ENCODE data around the gene AHRR.

Gene AHRR

DNA sequence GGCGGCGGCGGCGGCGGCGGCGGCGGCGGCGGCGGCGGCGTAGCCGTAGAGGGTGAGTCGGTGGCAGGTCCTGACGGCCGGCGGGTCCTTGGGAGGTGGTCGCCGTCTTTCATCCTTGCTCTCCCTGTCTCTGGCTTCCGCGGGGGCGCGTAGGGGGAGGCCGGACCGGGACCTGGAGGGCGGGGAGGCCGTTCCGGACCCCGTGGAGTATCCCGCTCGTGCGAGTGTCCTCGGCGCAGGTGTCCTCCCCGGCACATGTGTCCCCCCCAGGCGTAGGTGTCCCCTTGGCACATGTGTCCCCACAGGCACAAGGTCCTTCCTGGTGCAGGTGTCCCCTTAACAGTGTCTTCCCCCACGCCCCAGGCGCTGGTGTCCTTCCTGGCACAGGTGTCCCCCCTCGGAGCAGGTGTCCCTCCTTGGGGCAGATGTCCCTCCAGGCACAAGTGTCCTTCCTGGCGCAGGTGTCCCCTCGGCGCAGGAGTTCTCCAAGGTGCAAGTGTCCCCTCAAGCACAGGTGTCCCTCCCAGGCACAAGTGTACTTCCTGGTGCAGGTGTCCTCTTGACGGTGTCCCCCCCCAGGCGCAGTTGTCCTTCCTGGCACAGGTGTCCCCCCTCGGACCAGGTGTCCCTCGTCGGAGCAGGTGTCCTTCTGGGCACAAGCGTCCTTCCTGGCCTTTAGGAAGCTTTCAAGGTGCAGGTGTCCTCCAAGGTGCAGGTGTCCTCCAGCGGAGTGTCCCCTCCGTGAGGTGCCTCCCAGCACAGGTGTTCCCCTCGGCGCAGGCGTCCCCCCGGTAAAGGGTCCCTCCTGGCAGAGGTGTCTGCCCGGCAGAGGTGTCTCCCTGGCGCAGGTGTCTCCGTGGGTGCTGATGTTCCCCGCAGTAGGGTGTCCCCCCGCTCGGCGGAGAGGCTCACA, 122.0 kb downstream of the AHRR start:
- no peak for DNase-seq (ENCODE audit: low read depth)

DNA sequence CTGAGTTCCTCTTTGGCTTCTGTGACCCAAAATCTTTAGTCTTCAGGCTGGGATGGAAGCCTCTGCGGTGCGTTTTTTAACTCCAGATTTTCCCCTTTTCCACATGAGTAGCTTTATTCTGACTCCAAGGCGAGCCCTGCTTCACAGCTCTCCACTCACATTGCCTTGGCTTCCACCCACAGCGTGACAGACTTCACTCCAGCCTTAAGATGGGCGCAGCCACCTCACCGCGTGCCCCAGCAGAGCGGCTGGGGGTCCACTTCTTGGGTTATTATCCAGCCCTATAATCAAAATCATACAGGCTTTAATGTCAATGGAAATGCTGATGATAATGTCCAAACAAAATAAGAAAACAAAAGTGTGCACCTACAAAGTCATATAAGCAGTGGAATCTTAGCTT, 122.7 kb downstream of the AHRR start:
- no peak for DNase-seq (ENCODE audit: low read depth)

DNA sequence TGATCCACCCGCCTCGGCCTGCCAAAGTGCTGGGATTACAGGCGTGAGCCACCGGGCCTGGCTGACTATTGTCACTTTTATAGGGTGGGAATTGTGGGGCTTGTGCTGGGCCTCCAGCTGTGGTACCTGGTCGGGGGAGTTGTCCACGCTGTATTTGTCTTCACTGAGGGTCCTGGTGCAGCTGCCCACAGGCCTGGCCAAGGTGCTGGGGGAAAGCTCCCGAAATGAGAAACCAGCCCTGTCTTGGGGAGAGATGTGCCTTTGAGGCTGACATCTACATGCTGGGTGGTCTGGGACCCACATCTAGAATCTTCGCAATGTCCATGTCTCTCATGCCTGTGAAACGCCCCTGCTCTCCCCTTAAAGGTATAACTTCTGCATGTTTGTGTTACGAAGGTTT, 124.1 kb downstream of the AHRR start:
- no peak for DNase-seq (ENCODE audit: low read depth)

DNA sequence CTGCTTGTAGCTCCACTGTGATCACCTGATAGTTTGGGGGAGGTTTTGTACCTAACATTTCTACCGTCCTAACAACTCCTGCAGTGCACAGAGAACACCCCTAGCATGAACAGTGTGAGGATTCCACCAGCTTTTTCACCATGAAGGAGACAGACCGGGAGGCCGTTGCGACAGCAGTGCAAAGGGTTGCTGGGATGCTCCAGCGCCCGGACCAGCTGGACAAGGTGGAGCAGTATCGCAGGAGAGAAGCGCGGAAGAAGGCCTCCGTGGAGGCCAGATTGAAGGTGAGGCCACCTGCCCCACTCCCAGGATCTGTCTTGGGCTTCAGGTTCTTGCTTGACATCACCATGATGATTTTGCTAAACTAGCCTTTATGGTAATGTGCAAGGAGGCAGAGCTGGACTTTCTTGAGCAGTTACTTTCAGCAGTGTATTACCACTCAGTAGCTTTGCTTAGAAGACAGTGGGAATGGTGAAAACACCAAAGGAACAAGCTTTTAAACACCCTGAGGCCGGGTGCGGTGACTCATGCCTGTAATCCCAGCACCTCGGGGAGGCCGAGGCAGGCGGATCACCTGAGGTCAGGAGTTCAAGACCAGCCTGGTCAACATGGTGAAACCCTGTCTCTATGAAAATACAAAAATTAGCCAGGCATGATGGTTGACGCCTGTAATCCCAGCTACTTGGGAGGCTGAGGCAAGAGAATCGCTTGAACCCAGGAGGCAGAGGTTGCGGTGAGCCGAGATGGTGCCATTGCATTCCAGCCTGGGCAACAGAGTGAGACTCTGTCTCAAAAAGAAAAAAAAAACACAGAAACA, 124.8 kb downstream of the AHRR start:
- no peak for DNase-seq (ENCODE audit: low read depth)

DNA sequence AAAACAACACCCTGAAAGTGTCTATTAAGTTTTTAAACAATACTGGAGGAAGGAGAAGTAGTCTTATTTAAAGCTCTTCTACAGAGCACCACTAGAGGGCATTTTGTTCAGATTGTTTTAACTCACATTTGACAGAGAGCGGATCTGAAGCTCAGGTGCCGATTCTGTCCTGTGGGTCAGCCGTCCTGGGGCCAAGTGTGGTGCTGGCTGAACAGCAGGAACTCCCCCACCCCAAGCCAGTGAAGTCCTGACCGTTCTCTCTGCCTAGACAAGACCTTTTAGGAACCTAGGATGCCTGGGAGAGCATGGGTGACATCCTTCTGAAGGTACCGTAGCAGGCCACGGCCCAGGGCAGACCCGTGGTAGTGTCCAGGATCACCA, 125.4 kb downstream of the AHRR start:
- no peak for DNase-seq (ENCODE audit: low read depth)

DNA sequence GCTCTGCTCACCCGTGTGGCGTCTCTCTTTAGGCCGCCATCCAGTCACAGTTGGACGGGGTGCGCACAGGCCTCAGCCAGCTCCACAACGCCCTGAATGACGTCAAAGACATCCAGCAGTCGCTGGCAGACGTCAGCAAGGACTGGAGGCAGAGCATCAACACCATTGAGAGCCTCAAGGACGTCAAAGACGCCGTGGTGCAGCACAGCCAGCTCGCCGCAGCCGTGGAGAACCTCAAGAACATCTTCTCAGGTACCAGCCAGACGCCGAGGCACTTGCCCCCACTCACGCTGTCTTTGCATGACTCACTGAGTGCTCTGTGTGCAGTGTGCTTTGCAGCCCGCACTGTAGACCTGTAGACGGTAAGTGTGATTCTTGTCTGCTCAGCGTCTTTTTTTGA, 126.0 kb downstream of the AHRR start:
- no peak for DNase-seq (ENCODE audit: low read depth)

DNA sequence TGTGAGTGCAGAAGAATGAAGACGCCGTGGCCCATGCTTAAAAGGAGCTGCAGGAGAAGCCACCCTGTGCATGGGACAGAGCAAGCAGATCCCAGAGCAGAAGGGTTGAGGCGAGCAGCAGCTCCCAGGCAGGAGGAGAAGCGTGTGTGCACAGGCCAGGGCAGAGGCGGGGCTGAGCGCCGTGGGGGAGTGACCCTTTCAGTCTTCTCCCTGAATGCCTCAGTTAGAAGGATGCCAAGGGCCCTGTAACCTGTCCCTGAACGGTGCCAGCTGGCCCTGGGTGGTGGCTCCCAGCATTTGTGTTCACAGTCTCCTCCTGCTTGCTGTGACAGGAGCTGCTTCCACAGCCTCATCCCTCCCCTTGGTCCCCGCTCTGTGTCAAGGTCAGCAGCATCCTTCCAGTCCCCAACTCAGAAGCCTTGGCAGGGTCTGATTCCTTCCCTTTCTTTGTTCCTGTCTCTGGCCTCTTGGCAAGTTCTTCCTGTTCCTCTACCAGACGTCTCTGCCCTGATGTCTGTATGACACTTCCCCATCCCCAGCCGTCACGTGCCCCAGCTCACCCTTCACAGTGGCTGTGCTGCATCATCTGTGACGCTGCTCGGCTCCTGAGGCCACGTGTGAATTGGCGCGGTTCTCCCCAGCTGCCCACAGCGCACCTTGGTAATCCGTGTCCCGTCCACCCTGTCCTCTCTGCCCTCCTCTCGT, 126.7 kb downstream of the AHRR start:
- no peak for DNase-seq (ENCODE audit: low read depth)

DNA sequence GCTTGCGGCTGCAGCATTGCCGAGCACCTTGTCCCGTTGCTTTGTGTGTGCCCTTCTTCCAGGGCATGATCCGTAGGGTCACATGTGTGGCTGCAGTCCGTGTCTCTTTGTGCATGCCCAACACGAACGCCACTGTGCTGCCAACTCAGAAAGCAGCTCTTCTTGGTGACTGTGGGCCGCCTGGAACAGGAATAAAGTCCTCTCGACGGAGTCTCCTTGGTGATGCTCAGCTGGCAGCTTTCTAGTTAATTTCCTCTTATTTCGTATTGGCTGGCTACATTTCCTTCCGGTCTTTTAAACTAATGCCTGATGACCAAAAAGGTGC, 127.2 kb downstream of the AHRR start:
- no peak for DNase-seq (ENCODE audit: low read depth)

DNA sequence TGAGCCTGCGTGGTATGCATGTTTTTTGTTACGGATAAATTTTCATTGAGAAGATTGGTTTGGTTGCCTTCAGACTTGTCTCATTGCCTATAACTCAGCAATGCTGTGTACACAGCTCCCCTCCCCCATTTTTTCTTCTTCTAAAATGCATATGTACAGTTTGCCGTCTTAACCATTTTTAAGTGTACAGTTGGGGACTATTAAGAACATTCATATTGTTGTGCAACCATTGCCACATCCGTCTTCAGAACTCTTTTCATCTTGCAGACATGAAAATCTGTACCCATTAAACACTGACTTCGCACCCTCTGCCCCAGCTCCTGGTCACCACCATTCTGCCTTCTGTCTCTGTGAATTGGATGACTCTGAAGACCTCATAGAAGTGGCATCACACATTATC, 127.6 kb downstream of the AHRR start:
- DNase-seq (ENCODE audit: low read depth) = no peak

DNA sequence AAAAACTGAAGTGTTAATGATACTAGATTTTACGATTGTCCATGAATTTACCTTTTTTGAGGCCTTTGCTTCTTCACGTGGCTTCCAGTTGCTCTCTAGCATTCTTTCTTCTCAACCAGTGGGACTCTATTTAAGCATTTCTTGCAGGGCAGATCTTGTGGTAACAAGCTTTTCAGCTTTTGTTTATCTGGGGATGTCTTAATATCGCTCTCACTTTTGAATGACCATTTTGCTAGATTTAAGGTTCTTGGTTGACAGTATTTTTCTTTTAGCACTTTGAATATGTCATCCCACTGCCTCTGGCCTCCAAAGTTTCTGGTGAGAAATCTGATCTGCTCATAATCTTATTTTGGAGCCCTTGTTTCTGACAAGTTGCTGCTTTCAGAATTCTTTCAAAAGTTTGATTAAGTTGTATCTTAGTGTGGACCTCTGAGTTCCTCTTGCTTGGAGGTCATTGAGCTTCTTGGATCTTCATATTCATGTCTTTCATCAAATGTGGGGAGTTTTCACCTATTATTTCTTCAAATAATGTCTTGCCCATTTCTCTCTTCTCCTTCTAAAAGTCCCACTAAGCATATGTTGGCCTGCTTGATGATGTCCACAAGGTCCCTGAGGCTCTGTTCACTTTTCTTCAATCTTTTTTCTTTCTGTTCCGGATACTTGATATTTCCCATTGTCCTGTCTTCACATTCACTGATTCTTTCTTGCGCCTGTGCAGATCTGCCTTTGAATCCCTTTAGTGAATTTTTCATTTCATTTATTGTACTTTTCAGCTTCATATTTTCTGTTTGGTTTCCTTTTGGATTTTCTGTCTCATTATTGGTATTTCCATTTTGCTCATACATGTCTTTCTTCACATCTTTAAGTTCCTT, 130.3 kb downstream of the AHRR start:
- no peak for DNase-seq (ENCODE audit: low read depth)

DNA sequence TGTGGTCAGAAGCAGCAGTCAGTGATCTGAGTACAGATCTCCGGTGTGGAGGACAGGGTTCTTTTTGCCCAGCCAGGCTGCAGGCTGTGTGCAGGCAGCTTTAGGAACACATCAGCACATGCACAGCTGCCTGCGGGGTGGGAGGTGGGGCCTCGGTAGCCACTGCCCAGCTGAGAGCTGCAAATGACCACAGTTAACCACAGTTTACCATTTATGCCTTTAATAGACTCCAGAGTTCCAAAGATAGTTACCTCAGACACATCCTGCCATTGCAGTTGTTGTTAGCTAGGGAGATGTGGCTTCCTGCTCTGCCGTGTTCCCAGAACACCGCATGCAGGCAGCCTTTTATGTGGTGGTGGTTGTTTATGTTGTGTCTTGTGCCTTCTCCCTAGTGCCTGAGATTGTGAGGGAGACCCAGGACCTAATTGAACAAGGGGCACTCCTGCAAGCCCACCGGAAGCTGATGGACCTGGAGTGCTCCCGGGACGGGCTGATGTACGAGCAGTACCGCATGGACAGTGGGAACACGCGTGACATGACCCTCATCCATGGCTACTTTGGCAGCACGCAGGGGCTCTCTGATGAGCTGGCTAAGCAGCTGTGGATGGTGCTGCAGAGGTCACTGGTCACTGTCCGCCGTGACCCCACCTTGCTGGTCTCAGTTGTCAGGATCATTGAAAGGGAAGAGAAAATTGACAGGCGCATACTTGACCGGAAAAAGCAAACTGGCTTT, 131.6 kb downstream of the AHRR start:
- DNase-seq (ENCODE audit: low read depth) = no peak

DNA sequence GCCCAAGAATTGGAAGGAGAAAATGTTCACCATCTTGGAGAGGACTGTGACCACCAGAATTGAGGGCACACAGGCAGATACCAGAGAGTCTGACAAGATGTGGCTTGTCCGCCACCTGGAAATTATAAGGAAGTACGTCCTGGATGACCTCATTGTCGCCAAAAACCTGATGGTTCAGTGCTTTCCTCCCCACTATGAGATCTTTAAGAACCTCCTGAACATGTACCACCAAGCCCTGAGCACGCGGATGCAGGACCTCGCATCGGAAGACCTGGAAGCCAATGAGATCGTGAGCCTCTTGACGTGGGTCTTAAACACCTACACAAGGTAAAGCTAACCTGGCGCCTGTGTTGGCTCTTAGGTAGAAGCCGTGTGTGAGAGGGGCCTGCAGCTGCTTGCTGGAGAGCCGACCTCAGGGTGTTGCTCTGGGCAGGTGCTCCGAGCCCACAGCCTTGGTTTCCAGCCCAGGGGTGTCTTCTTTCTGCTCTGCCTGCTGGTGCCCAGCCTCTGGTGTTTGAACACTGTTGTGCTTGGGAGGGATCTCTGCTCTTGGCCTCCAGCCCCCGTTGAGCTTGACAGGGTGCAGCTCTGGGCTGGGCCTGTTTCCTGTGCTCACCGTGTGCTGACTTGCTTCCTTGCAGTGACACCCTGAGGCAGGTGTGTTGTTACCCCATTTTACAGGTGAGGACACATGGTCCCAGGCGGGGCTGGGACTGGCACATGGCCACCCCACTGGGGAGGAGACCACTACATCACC, 132.4 kb downstream of the AHRR start:
- no peak for DNase-seq (ENCODE audit: low read depth)

DNA sequence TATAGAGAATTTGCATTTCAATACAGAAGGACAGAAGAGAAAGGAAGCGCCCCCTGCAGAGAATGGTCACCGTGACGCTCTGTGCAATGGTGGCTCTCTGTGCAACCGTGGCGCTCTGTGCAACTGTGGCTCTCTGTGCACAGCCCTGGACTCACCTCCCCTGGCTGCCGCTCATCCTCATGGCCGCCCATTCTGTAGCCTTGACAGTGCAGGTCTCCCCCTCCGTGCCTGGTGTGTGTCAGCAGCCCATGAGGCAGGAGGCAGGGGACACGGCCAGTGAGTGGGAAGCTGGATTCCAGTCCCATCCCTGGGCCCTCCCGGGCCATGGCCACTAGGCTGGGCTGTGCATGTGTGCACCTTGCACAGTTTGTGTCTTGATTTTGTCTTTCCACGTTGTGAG, 133.4 kb downstream of the AHRR start:
- DNase-seq (ENCODE audit: low read depth) = no peak

DNA sequence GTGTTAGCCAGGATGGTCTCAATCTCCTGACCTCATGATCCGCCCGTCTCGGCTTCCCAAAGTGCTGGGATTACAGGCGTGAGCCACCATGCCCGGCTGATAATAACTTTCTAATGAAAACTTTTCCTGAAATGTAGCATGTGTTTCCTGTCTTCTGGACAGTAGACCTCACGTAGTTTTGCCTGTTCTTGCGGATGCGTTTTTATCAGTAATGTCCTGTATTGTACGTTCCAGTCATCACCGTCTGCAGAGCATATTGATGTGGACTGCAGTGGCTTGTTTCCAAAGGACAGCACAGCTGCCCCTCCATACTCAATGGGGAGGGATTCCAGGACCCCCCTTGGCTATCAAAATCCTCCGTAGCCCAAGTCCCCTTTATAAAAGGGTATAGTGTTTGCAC, 134.3 kb downstream of the AHRR start:
- no peak for DNase-seq (ENCODE audit: low read depth)

DNA sequence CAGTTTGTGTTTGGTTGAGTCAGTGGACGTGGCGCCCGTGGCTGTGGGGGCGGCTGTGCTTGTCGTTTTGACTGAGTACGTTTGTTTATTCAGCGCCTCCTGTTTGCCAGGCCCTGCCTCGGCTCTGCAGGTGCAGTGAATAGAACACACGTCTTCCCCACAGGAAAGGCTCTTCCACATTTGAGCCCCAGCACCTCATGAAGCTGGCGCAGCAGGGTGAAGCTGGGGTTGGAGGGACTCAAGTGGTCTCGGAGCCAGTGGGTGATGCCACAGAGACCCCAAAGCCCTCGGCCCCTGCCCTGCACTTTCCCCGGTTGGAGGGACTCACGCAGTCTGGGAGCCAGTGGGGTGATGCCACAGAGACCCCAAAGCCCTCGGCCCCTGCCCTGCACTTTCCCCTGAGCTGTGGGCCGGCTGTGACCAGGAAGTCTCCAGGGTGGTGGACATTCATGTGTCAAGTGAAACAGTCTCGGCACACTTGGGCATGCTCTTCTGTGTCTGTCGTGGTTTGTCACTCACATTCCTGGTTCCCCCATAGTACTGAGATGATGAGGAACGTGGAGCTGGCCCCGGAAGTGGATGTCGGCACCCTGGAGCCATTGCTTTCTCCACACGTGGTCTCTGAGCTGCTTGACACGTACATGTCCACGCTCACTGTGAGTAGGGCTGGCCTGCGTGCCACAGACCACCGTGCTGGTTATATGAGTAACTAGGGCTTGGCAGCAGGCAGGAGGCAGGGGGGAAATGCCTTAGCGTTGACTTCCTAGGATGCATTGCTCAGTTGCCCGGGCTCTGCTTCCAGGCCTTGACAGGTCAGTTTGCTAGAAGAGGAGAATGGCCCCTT, 135.1 kb downstream of the AHRR start:
- no peak for DNase-seq (ENCODE audit: low read depth)

DNA sequence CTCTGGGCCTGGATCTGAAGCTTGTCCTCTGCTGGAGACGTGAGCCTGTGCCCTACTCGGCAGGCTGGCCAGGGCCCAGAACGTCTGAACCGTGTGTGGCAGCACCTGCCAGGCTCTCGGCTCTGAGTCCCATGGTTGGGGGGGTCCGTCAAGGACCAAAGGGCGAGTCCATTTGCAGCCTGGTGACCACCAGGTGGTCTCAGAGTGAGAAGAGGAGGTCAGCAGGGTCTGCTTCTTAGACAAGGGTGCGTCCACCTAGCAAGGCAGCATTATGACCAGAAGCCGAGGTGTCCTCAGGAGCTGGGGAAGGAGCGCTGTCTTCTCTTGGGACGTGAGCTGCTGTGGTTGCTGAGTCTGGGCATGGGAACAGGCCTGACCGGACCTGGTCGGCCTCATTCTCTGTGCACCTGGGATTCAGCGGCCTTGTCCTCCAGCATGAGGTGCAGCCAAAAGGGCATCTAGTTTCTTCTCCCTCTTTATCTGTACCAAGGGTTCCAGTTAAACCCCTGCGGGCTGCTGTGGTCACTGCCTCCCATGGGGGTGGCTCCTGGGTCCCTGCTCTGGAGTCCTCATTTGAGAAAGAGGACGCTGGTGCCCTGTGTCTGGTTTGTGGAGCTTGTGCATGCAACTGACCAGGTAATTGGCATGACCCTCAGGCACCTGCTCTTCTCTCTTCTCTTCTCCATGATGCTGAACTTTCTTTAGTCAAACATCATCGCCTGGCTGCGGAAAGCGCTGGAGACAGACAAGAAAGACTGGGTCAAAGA, 135.9 kb downstream of the AHRR start:
- no peak for DNase-seq (ENCODE audit: low read depth)

DNA sequence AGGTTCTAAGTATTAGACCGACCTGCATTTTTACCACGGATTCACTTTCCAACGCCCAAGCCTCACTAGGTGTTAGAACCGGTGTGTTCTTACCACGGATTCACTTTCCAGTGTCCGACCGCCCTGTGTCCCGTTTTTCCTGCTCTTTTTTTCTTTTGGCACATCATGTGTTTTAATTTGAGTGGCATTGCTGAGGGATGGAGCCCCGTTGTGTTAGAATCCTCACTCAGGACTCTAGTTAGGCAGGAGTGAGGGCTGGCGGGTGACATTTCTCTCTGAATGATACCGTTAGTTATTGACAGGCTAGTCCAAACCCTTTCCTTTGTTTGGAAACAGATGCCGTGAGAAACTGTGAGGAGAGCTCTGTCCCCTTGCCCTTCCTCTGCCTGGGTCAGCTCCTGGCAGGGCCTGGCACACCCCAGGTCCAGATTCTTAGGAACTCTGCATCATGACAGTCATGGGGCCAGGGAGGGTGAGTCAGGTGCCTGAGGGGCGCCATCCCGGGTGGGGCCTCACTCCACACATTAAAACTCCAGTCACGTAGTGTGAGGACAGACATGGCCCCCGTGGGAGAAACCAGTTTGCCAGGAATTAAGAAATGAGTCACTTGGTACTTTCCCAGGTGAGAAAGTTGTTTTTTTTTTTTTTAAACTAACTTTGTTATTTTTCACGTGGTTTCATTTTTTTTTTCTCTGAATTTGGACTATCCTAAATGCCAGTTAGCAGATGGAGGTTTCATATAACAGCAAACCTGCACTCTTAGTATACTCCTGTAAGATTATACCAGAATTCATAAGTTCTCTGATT, 137.2 kb downstream of the AHRR start:
- no peak for DNase-seq (ENCODE audit: low read depth)
